ENCODE results near the gene STX18.

STX18 gene

DNA sequence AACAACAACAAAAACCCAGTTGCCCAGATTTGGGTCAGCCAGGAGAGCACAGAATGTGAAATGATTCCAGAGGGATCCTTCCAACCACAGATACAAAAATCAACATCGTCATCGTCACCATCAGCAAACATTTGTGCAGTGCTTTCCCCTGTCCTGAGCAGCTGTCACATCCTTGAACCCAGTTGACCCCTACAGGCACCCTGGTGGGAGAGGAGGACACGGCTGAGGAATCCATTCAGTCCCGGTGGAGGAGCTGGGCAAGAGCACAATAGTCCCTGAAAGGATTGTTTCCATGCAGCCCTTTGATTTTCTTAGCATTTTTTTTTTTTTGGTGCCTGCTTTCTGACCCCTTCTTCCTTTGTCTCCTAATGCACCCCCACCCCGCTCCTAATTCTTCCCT is 37.1 kb upstream of the STX18 start:
- no peaks in the 10 kb centered on the region for H3K36me3 ChIP-seq (ENCODE audit: control insufficient read depth in 4 of 4, insufficient read depth in 4 of 4, low read length in 3 of 4)
- 100% methylated on average over 4 of the region's 5 CpGs for WGBS (ENCODE audit: insufficient coverage)

DNA sequence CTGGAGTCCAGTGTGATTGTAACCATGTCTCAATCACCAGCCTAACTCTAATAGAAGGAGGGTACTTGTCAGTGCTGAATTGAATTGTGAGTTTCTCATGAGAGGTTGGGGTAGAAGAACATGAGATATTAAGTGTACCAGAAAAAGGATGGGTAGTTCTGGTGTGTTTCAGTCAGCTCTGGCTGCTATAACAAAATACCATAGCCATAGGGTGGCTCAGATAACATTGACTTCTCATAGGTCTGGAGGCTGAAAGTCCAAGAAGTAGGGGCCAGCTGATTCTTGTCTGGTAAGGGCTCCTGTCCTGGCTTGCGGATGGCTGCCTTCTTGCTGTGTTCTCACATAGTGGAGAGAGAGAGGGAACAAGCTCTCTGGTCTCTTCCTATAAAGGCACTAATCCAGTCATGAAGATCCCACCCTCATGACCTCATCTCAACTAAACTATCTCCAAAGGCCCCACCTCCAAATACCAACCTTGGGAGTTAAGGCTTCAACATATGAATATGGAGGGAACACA is 35.6 kb upstream of the STX18 start:
- H3K27ac ChIP-seq (ENCODE audit: insufficient read depth in 1 of 2, low read depth in 1 of 2, low read length in 2 of 2, poor library complexity in 1 of 2, severe bottlenecking in 2 of 2): no peak overlapping the region
- H3K9me3 ChIP-seq (ENCODE audit: control extremely low read depth in 1 of 5, control insufficient read depth in 4 of 5, insufficient read depth in 2 of 5, low read depth in 1 of 5, low read length in 4 of 5): no peaks in the 10 kb centered on the region
- H3K4me3 ChIP-seq (ENCODE audit: control insufficient read depth in 1 of 7, extremely low read depth in 1 of 7, insufficient read depth in 4 of 7, low read depth in 2 of 7, low read length in 6 of 7): no peak overlapping the region
- DNase-seq: no peak
- H3K4me1 ChIP-seq (ENCODE audit: control extremely low read depth in 1 of 4, control insufficient read depth in 4 of 4, insufficient read depth in 4 of 4, low read length in 3 of 4): peaks cover 0 to 12% (median 8%) of the 10 kb centered on the region in 4 experiments
- ChIA-PET POLR2A (no interaction called here), CTCF (interaction anchor here (1.1 kb wide), 1 partner anchor 13 kb away, joined by 3 read pairs; no protein-coding TSS in a partner anchor)
- H3K36me3 ChIP-seq (ENCODE audit: control insufficient read depth in 4 of 4, insufficient read depth in 4 of 4, low read length in 3 of 4): no peaks in the 10 kb centered on the region
- WGBS (ENCODE audit: insufficient coverage): 50% methylated on average over 1 of the region's 1 CpG
- peaks cover 0 to 9% (median 2%) of the 10 kb centered on the region in 5 experiments for H3K27me3 ChIP-seq (replicated peaks in 2 of 5; ENCODE audit: control insufficient read depth in 4 of 5, insufficient read depth in 5 of 5, low read length in 4 of 5)

More for the DNA sequence above, 37.1 kb upstream of the STX18 start:
- H3K9me3 ChIP-seq (ENCODE audit: control extremely low read depth in 1 of 5, control insufficient read depth in 4 of 5, insufficient read depth in 2 of 5, low read depth in 1 of 5, low read length in 4 of 5): no peaks in the 10 kb centered on the region
- POLR2A ChIA-PET: no interaction called here
- peaks cover 0 to 9% (median 0%) of the 10 kb centered on the region in 5 experiments for H3K27me3 ChIP-seq (replicated peaks in 2 of 5; ENCODE audit: control insufficient read depth in 4 of 5, insufficient read depth in 5 of 5, low read length in 4 of 5)
- no peak for DNase-seq
- H3K27ac ChIP-seq (ENCODE audit: insufficient read depth in 1 of 2, low read depth in 1 of 2, low read length in 2 of 2, poor library complexity in 1 of 2, severe bottlenecking in 2 of 2): no peak overlapping the region
- no peak overlapping the region for H3K4me3 ChIP-seq (ENCODE audit: control insufficient read depth in 1 of 7, extremely low read depth in 1 of 7, insufficient read depth in 4 of 7, low read depth in 2 of 7, low read length in 6 of 7)
- peaks cover 0 to 12% (median 8%) of the 10 kb centered on the region in 4 experiments for H3K4me1 ChIP-seq (ENCODE audit: control extremely low read depth in 1 of 4, control insufficient read depth in 4 of 4, insufficient read depth in 4 of 4, low read length in 3 of 4)
- CTCF ChIA-PET: interaction anchor here (1.3 kb wide), 1 partner anchor 14 kb away, joined by 3 read pairs; no protein-coding TSS in a partner anchor

DNA sequence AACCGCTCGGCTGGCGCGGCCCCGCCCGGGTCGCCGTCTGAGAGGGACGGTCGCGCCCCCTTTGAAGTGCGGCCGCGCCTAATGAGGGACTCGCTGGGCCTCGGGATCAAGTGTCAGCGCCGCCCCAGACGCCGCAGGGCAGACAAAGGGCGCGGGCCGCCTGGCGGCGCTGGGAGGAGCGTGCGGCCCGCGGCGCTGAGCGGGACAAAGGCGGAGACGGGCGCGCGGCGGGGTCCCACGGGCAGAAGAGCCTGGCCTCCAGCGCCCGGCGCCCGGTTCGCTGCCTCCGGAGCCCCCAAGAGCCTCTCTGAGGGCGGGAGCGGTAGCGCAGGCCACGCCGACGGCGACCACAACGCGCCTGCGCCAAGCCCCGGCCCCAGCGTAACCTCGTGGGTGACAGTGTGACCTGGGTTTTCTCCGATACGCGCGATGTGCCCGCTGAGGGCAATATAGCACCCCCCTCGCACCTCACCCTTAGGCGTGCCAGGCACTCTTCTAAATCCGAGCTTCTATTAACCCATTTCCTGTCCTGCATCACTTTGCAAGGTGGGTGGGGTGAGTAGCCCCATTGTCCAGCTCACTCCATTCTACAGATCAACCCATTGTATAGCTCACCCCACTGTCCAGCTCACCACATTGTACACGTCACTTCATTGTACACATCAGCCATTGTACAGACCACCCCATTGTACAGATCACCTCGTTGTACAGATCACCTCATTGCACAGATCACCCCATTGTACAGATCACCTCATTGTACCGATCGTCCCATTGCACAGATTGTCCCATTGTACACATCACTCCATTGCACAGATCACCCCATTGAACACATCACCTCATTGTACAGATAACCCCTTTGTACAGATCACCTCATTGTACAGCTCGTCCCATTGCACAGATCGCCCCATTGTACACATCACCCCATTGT is 33.7 kb upstream of the STX18 start:
- 12% methylated on average over 65 of the region's 71 CpGs for WGBS (ENCODE audit: insufficient coverage)
- DNase-seq: peak; percentile 65 to 83 (median 81)
- ChIA-PET POLR2A (no interaction called here), CTCF (interaction anchor here (0.6 to 1.3 kb wide), 5 partner anchors 11 to 90 kb away, joined by 3 read pairs; no protein-coding TSS in a partner anchor)
- no peaks in the 10 kb centered on the region for H3K9me3 ChIP-seq (ENCODE audit: control extremely low read depth in 1 of 5, control insufficient read depth in 4 of 5, insufficient read depth in 2 of 5, low read depth in 1 of 5, low read length in 4 of 5)
- peaks cover 0 to 9% (median 2%) of the 10 kb centered on the region in 5 experiments for H3K27me3 ChIP-seq (replicated peaks in 2 of 5; ENCODE audit: control insufficient read depth in 4 of 5, insufficient read depth in 5 of 5, low read length in 4 of 5)
- no peaks in the 10 kb centered on the region for H3K36me3 ChIP-seq (ENCODE audit: control insufficient read depth in 4 of 4, insufficient read depth in 4 of 4, low read length in 3 of 4)
- H3K4me1 ChIP-seq (ENCODE audit: control extremely low read depth in 1 of 4, control insufficient read depth in 4 of 4, insufficient read depth in 4 of 4, low read length in 3 of 4): peaks cover 0 to 12% (median 8%) of the 10 kb centered on the region in 4 experiments
- peak overlapping the region; percentile 23 to 79 (median 56) for H3K4me3 ChIP-seq (ENCODE audit: control insufficient read depth in 1 of 7, extremely low read depth in 1 of 7, insufficient read depth in 4 of 7, low read depth in 2 of 7, low read length in 6 of 7)
- no peak overlapping the region for H3K27ac ChIP-seq (ENCODE audit: insufficient read depth in 1 of 2, low read depth in 1 of 2, low read length in 2 of 2, poor library complexity in 1 of 2, severe bottlenecking in 2 of 2)

DNA sequence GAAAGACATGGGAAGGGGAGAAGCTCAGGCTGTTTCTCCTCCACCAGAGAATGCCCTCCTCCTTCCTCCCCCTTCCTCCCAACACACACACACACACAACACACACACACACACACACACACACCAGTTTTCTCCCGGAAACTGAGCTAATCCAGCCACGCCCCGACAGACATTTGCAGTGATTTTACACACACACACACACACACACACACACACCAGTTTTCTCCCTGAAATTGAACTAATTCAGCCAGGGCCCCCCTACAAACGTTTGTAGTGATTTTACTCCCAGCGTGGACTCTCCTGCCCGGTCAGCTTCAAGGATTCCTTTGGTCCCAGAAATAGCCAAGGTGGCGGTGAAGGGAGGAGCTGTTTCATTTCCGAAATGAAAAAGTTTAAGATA is 32.9 kb upstream of the STX18 start:
- POLR2A ChIA-PET: interaction anchor here (0.7 kb wide), 1 partner anchor 26 kb away, joined by 3 read pairs; no protein-coding TSS in a partner anchor
- WGBS (ENCODE audit: insufficient coverage): 9% methylated on average over 5 of the region's 8 CpGs
- H3K27ac ChIP-seq (ENCODE audit: insufficient read depth in 1 of 2, low read depth in 1 of 2, low read length in 2 of 2, poor library complexity in 1 of 2, severe bottlenecking in 2 of 2): no peak overlapping the region
- H3K4me1 ChIP-seq (ENCODE audit: control extremely low read depth in 1 of 4, control insufficient read depth in 4 of 4, insufficient read depth in 4 of 4, low read length in 3 of 4): peaks cover 0 to 12% (median 8%) of the 10 kb centered on the region in 4 experiments
- peaks cover 0 to 3% (median 0%) of the 10 kb centered on the region in 5 experiments for H3K9me3 ChIP-seq (ENCODE audit: control extremely low read depth in 1 of 5, control insufficient read depth in 4 of 5, insufficient read depth in 2 of 5, low read depth in 1 of 5, low read length in 4 of 5)
- no peaks in the 10 kb centered on the region for H3K36me3 ChIP-seq (ENCODE audit: control insufficient read depth in 4 of 4, insufficient read depth in 4 of 4, low read length in 3 of 4)
- peak overlapping the region in 6 of 7 experiments; percentile 45 to 79 (median 60) for H3K4me3 ChIP-seq (ENCODE audit: control insufficient read depth in 1 of 7, extremely low read depth in 1 of 7, insufficient read depth in 4 of 7, low read depth in 2 of 7, low read length in 6 of 7)
- DNase-seq: peak; percentile 8 to 44 (median 33)
- CTCF ChIA-PET: interaction anchor here (0.6 to 1.3 kb wide), 3 partner anchors 33 to 252 kb away, joined by 3 read pairs; no protein-coding TSS in a partner anchor
- H3K27me3 ChIP-seq (replicated peaks in 2 of 5; ENCODE audit: control insufficient read depth in 4 of 5, insufficient read depth in 5 of 5, low read length in 4 of 5): peaks cover 0 to 9% (median 2%) of the 10 kb centered on the region in 5 experiments

GRCh38 chr4:4574052-4574451 is 32.2 kb upstream of the STX18 start:
- ChIA-PET POLR2A (interaction anchor here (0.7 kb wide), 1 partner anchor 27 kb away, joined by 3 read pairs; no protein-coding TSS in a partner anchor), CTCF (interaction anchor here (0.6 to 1.3 kb wide), 3 partner anchors 32 to 251 kb away, joined by 3 read pairs; no protein-coding TSS in a partner anchor)
- no peak overlapping the region for H3K27ac ChIP-seq (ENCODE audit: insufficient read depth in 1 of 2, low read depth in 1 of 2, low read length in 2 of 2, poor library complexity in 1 of 2, severe bottlenecking in 2 of 2)
- H3K9me3 ChIP-seq (ENCODE audit: control extremely low read depth in 1 of 5, control insufficient read depth in 4 of 5, insufficient read depth in 2 of 5, low read depth in 1 of 5, low read length in 4 of 5): peaks cover 0 to 3% (median 0%) of the 10 kb centered on the region in 5 experiments
- H3K4me3 ChIP-seq (ENCODE audit: control insufficient read depth in 1 of 7, extremely low read depth in 1 of 7, insufficient read depth in 4 of 7, low read depth in 2 of 7, low read length in 6 of 7): no peak overlapping the region
- DNase-seq: no peak
- H3K27me3 ChIP-seq (replicated peaks in 2 of 5; ENCODE audit: control insufficient read depth in 4 of 5, insufficient read depth in 5 of 5, low read length in 4 of 5): peaks cover 0 to 9% (median 2%) of the 10 kb centered on the region in 5 experiments
- no peaks in the 10 kb centered on the region for H3K36me3 ChIP-seq (ENCODE audit: control insufficient read depth in 4 of 4, insufficient read depth in 4 of 4, low read length in 3 of 4)
- peaks cover 0 to 12% (median 8%) of the 10 kb centered on the region in 4 experiments for H3K4me1 ChIP-seq (ENCODE audit: control extremely low read depth in 1 of 4, control insufficient read depth in 4 of 4, insufficient read depth in 4 of 4, low read length in 3 of 4)
- 100% methylated on average over 3 of the region's 5 CpGs for WGBS (ENCODE audit: insufficient coverage)

- Histone ChIP-seq H3K4me1 (ENCODE audit: control extremely low read depth in 1 of 4, control insufficient read depth in 4 of 4, insufficient read depth in 4 of 4, low read length in 3 of 4) (peaks cover 0 to 12% (median 8%) of the 10 kb centered on the region in 4 experiments), H3K27me3 (replicated peaks in 2 of 5; ENCODE audit: control insufficient read depth in 4 of 5, insufficient read depth in 5 of 5, low read length in 4 of 5) (peaks cover 0 to 9% (median 2%) of the 10 kb centered on the region in 5 experiments), H3K4me3 (ENCODE audit: control insufficient read depth in 1 of 7, extremely low read depth in 1 of 7, insufficient read depth in 4 of 7, low read depth in 2 of 7, low read length in 6 of 7) (no peak overlapping the region), H3K27ac (ENCODE audit: insufficient read depth in 1 of 2, low read depth in 1 of 2, low read length in 2 of 2, poor library complexity in 1 of 2, severe bottlenecking in 2 of 2) (no peak overlapping the region), H3K9me3 (ENCODE audit: control extremely low read depth in 1 of 5, control insufficient read depth in 4 of 5, insufficient read depth in 2 of 5, low read depth in 1 of 5, low read length in 4 of 5) (peaks cover 0 to 3% (median 0%) of the 10 kb centered on the region in 5 experiments), H3K36me3 (ENCODE audit: control insufficient read depth in 4 of 4, insufficient read depth in 4 of 4, low read length in 3 of 4) (no peaks in the 10 kb centered on the region)
- no peak for DNase-seq
- POLR2A ChIA-PET: no interaction called here
- 100% methylated on average over 2 of the region's 2 CpGs for WGBS (ENCODE audit: insufficient coverage)
- CTCF ChIA-PET: interaction anchor here (0.7 kb wide), 1 partner anchor 17 kb away, joined by 3 read pairs; no protein-coding TSS in a partner anchor
Measured at GRCh38 chr4:4572821-4573220, 31.0 kb upstream of the STX18 start.
